K562 (cell line): ENCODE data around the gene SLC22A23. TPM values are rescaled to one million over a fixed set of nuclear protein-coding genes. Genes with fewer than 3 reads are reported as not detected.

Source experiments
- ATAC-seq: fragments of 200-7000 bp; cut with Tn5 transposase; 3 replicates; pipeline ENCODE4 v1.9.1; 2020; ENCODE audit warnings: moderate library complexity
- BruUV-seq: library from RNA; stranded (reverse); fragments of 400-500 nt; replicated peaks from 2 replicates; lab custom pipeline; 2021; lab: Mats Ljungman, UMichigan
- CTCF ChIA-PET: fragments of 300-600 bp; formaldehyde crosslinking; extraction: SDS; loops from one replicate; lab custom pipeline; 2021; ENCODE audit warnings: low intra/inter-chr PET ratio; lab: Yijun Ruan, JAX
- POLR2A ChIA-PET: fragments of 300-600, 350-650 bp; sonication (Branson Sonifier 250); formaldehyde crosslinking; extraction: SDS; loops from one replicate; lab custom pipeline; 2021; ENCODE audit warnings: antibody characterized with exemption, inconsistent platforms; lab: Yijun Ruan, JAX
- DNase-seq, 4 experiments: peaks; one replicate each; pipeline versions ENCODE4 v3.0.0 to v3.0.0-alpha.2; 2011 to 2018; ENCODE audit warnings: low spot score in 3 of 4, mixed read lengths in 3 of 4; ENCODE audit errors: extremely low read depth in 1 of 4
- FAIRE-seq: peaks from 2 replicates; lab custom pipeline; 2011; peaks lifted over from hg19 to GRCh38; lab: Jason Lieb, UNC
- H2AFZ ChIP-seq: 2 replicates; pipeline ENCODE4 v1.6.0; 2011; ENCODE audit warnings: low read depth, low read length, control low read depth, inconsistent platforms
- H3K27ac ChIP-seq: fragments of 200-600 bp; 3 replicates; pipeline ENCODE4 v1.8.0; 2011; ENCODE audit warnings: low read depth, mild to moderate bottlenecking, control low read depth, inconsistent platforms, low read length, moderate library complexity, mixed read lengths; ENCODE audit errors: extremely low read depth
- H3K27me3 ChIP-seq, 2 experiments: fragments of 300-600 bp in 1 of 2; 2 replicates in 1 of 2; 3 replicates in 1 of 2; pipeline versions ENCODE4 v1.6.0 to v1.8.0; 2011; ENCODE audit warnings: inconsistent platforms in 2 of 2, low read length in 2 of 2, mild to moderate bottlenecking in 1 of 2, mixed read lengths in 1 of 2, moderate library complexity in 1 of 2; ENCODE audit not compliant: control insufficient read depth in 2 of 2, insufficient read depth in 2 of 2
- H3K36me3 ChIP-seq: fragments of 300-600 bp; 3 replicates; pipeline ENCODE4 v1.8.0; 2011; ENCODE audit warnings: mild to moderate bottlenecking, low read length, inconsistent platforms; ENCODE audit not compliant: control insufficient read depth, insufficient read depth
- H3K4me1 ChIP-seq, 2 experiments: fragments of 200-600 bp in 1 of 2; replicated peaks in 1 of 2; 2 replicates in 1 of 2; 3 replicates in 1 of 2; pipeline versions ENCODE4 v1.5.1 to v1.8.0; 2011; ENCODE audit warnings: inconsistent platforms in 2 of 2, low read length in 2 of 2, mild to moderate bottlenecking in 1 of 2, mixed read lengths in 1 of 2, moderate library complexity in 1 of 2; ENCODE audit not compliant: control insufficient read depth in 2 of 2, insufficient read depth in 2 of 2
- H3K4me2 ChIP-seq: 2 replicates; pipeline ENCODE4 v1.6.1; 2011; ENCODE audit warnings: low read length, control low read depth, inconsistent platforms, mixed read lengths; ENCODE audit not compliant: insufficient read depth
- H3K4me3 ChIP-seq: fragments of 200-600 bp; sonication (generic), shearing (Covaris generic); 2 replicates; pipeline ENCODE4 v1.5.1; 2016; ENCODE audit warnings: control low read depth, inconsistent platforms
- H3K79me2 ChIP-seq: fragments of 200-600 bp; 3 replicates; pipeline ENCODE4 v1.8.0; 2011; ENCODE audit warnings: low read length, inconsistent platforms; ENCODE audit not compliant: control insufficient read depth, insufficient read depth
- H3K9ac ChIP-seq, 2 experiments: 2 replicates each; pipeline versions ENCODE4 v1.6.0 to v1.6.1; 2011; ENCODE audit warnings: low read depth in 2 of 2, low read length in 2 of 2, control low read depth in 1 of 2, inconsistent platforms in 1 of 2, mild to moderate bottlenecking in 1 of 2, mixed read lengths in 1 of 2; ENCODE audit not compliant: insufficient read depth in 1 of 2
- H3K9me1 ChIP-seq: one replicate; pipeline ENCODE4 v1.6.0; 2011; ENCODE audit warnings: inconsistent platforms, mild to moderate bottlenecking, low read length, moderate library complexity; ENCODE audit not compliant: control insufficient read depth, insufficient read depth
- H3K9me3 ChIP-seq: replicated peaks from 2 replicates; pipeline ENCODE4 v1.5.1; 2011; ENCODE audit warnings: low read depth, low read length, inconsistent platforms; ENCODE audit not compliant: control insufficient read depth, insufficient read depth
- H4K20me1 ChIP-seq: replicated peaks from 2 replicates; pipeline ENCODE4 v1.6.1; 2011; ENCODE audit warnings: low read length, inconsistent platforms, mixed read lengths; ENCODE audit not compliant: control insufficient read depth, insufficient read depth
- MITF ChIP-seq: IDR thresholded peaks from 2 replicates; pipeline ENCODE4 v1.6.1; 2014; ENCODE audit warnings: antibody characterized with exemption
- NR1H2 ChIP-seq: sonication (generic); formaldehyde crosslinking; IDR thresholded peaks from 2 replicates; pipeline ENCODE4 v1.4.0; 2020; ENCODE audit warnings: mild to moderate bottlenecking, missing genetic modification reagents
- PCBP1 ChIP-seq: fragments of 200-400 bp; formaldehyde crosslinking; IDR thresholded peaks from 2 replicates; pipeline ENCODE4 v1.6.1; 2018; ENCODE audit warnings: mild to moderate bottlenecking, low read depth, low read length; ENCODE audit not compliant: poor library complexity, severe bottlenecking
- RBM25 ChIP-seq: fragments of 200-400 bp; formaldehyde crosslinking; IDR thresholded peaks from 2 replicates; pipeline ENCODE4 v1.6.1; 2018; ENCODE audit warnings: low read length, low read depth, moderate library complexity; ENCODE audit not compliant: severe bottlenecking
- ZNF551 ChIP-seq: fragments of 250-450 bp; sonication (Bioruptor Pico); IDR thresholded peaks from 2 replicates; pipeline ENCODE4 v1.5.0; 2021; ENCODE audit warnings: mild to moderate bottlenecking, moderate library complexity
- WGBS: fragments of 100-300 bp; shearing (Covaris generic); methylation state at CpG from one replicate; pipeline ENCODE4 v1.1.6; 2016; ENCODE audit warnings: low coverage, mixed read lengths; ENCODE audit not compliant: insufficient coverage; ENCODE audit errors: missing lambda C conversion rate; 5-methylcytosine and 5-hydroxymethylcytosine counted together
- in situ Hi-C: fragments of 300-500 bp; cut with MboI; formaldehyde crosslinking; loops from 4 replicates; pipeline ENCODE4 v1.15.0; 2018; ENCODE audit warnings: inconsistent platforms, mixed read lengths
- intact Hi-C: fragments of 100-400 bp; cut with micrococcal nuclease; formaldehyde crosslinking; loops from 2 replicates; pipeline ENCODE4 v1.14.2; 2022
- polyA plus RNA-seq, 8 experiments: library from polyadenylated mRNA; depleted of rRNA in 4 of 8; stranded (reverse) in 5 of 8; unstranded in 3 of 8; fragments of >200 nt; fragmentation: Nextera tagmentation in 2 of 8; fragmentation: Illumina TruSeq in 1 of 8; extraction: Ambion mirVana in 2 of 8; extraction: Trizol in 1 of 8; gene quantifications; 2 replicates each; pipeline versions ENCODE4 v1.2.1 to v1.2.3, GENCODE V29; 2011 to 2014; ENCODE audit warnings: inconsistent platforms in 1 of 8, missing spikeins in 1 of 8
- total RNA-seq, 7 experiments: library from RNA; depleted of rRNA in 6 of 7; stranded (reverse); fragments of >200 nt in 6 of 7; fragmentation: Illumina TruSeq in 2 of 7; extraction: Trizol in 2 of 7; gene quantifications; 2 replicates each; pipeline versions ENCODE4 v1.2.1 to v1.2.3, GENCODE V29; 2011 to 2021; ENCODE audit warnings: low replicate concordance in 1 of 7
- TF ChIP-seq, protein P1 (sequence below): fragments of 450-650 bp; formaldehyde crosslinking; IDR thresholded peaks from 2 replicates; pipeline ENCODE4 v1.4.0; 2020; ENCODE audit warnings: mild to moderate bottlenecking, moderate library complexity

Gene SLC22A23
- total and polyA plus RNA-seq, 9 of the 15 experiments (the other 6 are each of a cell fraction or from before 2014, with no cell fraction given) = 0.30 to 8.7 (median 2.5) TPM

GRCh38 chr6:3372184-3372846 is 84.5 kb downstream of the SLC22A23 start (continued):
- TF ChIP-seq MITF (no peak), PCBP1 (no peak)
- TF ChIP-seq, protein P1, sequence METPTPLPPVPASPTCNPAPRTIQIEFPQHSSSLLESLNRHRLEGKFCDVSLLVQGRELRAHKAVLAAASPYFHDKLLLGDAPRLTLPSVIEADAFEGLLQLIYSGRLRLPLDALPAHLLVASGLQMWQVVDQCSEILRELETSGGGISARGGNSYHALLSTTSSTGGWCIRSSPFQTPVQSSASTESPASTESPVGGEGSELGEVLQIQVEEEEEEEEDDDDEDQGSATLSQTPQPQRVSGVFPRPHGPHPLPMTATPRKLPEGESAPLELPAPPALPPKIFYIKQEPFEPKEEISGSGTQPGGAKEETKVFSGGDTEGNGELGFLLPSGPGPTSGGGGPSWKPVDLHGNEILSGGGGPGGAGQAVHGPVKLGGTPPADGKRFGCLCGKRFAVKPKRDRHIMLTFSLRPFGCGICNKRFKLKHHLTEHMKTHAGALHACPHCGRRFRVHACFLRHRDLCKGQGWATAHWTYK (CRISPR knock-in tag) = no peak

DNA sequence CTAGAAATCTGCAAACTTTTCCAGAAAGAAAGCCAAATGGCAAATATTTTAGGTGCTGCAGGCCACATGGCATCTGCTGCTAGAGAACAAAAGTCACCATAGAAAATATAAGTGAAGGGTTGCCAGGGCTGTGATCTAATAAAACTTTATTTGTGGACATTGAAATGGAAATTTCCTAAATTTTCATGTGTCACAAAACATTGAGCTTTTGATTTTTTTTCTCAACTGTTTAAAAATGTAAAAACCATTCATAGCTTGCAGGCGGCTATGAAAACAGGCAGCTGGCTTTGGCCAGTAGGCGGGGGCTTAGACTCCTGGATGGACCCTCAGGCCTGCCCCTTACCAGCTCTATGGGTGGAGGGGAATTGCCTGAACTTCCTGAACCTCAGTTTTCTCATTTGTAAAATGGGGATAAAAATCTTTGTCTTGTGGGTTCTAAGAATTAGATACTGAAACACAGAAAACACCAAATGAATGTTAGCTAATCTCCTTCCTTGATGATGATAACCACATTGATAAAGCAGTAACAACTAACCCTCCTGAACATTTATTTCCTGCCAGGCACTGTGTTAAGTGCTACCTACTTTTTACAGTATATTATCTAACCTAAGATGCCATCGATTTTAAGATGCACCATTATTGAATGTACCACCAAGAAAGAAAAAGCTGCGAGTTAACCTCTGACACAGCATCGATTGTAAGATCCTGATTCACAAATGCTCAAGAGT is 85.5 kb downstream of the SLC22A23 start:
- CTCF ChIA-PET = interaction anchor here (0.6 kb wide), 1 partner anchor 29 kb away, joined by 5 read pairs; no protein-coding TSS in a partner anchor
- Histone ChIP-seq H3K4me2 (no peak overlapping the region), H3K27me3 (no peaks in the 10 kb centered on the region), H3K9ac (no peak overlapping the region), H3K27ac (no peak overlapping the region), H3K79me2 (no peaks in the 10 kb centered on the region), H3K4me1 (peaks cover 6 to 10% of the 10 kb centered on the region in 2 experiments; a peak in 4 of 5 replicates), H2AFZ (no peak overlapping the region), H3K9me1 (no peaks in the 10 kb centered on the region), H4K20me1 (no peaks in the 10 kb centered on the region), H3K4me3 (no peak overlapping the region), H3K9me3 (no peaks in the 10 kb centered on the region), H3K36me3 (no peaks in the 10 kb centered on the region)
- FAIRE-seq (no peak), ATAC-seq (no peak), DNase-seq (no peak)
- intact Hi-C loops = no loop called here
- POLR2A ChIA-PET = interaction anchor here (0.6 to 3.2 kb wide), 6 partner anchors 9 to 104 kb away, joined by 3 to 15 read pairs (median 4); no protein-coding TSS in a partner anchor
- in situ Hi-C loops = no loop called here
- no TSS peak for BruUV-seq
- WGBS = 50% methylated on average over 5 of the region's 5 CpGs
- TF ChIP-seq RBM25 = peak; percentile 67
- TF ChIP-seq ZNF551 (CRISPR knock-in tag) = no peak
- 0 out of 2 replicates have a peak, but pooled peaks have one; percentile 13 for TF ChIP-seq NR1H2 (CRISPR knock-in tag)
